Measurements from ENCODE around the gene LRMDA.

LRMDA gene

DNA sequence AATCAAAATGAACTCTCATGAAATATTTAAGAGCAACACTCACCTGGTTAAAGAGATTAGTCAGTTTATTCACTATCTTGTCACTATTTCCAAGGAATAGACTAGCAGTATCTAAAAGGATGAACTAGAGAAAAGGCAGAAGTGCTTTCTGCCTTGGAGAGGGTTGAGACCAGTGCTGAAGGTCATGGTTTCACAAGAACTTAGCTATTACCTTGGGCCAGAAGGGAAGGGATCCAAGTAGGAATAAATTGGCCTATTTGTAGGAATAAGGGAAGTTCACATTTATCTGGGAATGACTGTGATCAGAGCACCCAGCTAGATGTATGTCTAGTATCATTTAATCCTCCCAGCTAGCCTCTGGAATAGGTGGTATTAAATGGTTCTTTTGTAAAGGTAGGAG, 347.2 kb downstream of the LRMDA start:
- no peak for DNase-seq (ENCODE audit: low read depth)
- H3K4me3 ChIP-seq (ENCODE audit: low read depth, low read length): no peak overlapping the region
- TF ChIP-seq CTCF (IDR thresholded peaks at IDR 0.05; ENCODE audit: low read depth, low read length, missing control alignments): no peak

- H3K4me3 ChIP-seq (ENCODE audit: low read depth, low read length): no peak overlapping the region
- DNase-seq (ENCODE audit: low read depth): no peak
- TF ChIP-seq CTCF (IDR thresholded peaks at IDR 0.05; ENCODE audit: low read depth, low read length, missing control alignments): no peak
Observed at GRCh38 chr10:75779276-75779675, 347.9 kb downstream of the LRMDA start.

DNA sequence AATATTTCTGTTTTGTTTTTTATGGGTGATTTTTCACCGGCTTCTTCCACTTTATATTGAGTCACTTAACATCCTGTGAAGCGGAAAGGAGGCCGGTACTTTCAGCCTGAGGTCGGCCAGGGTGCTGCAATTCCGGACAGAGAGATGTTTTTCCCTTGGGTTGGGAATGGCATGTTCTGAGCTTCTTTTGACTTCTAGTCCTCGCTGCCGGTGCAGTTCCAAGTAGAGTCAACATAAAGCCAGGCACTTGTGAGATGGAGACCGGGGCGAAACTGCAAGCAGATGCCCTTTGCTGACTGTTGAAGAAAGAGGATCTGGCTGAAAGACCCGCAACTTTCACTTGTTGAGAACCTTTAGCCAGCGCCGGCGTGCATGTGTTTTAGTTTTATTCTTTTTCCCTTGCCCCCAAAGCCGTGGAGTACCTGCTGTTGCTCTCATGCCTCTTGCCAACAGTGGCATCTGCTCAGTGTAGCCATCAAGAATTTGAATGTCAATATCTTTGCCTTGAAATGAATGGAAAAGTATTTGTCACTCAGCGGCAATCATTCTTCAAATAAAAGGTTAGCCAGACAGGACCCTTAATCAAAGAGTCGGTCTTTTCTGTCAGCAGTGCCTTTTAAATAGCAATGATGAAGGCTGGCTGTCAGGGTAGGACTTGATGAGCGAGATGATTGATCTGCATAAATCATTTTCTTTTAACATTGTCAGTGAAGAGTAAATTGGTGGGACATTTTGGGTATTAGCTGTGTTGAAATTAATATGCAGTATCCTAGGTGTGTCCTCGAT, 351.2 kb downstream of the LRMDA start:
- H3K4me3 ChIP-seq (ENCODE audit: low read depth, low read length): no peak overlapping the region
- no peak for TF ChIP-seq CTCF (IDR thresholded peaks at IDR 0.05; ENCODE audit: low read depth, low read length, missing control alignments)
- no peak for DNase-seq (ENCODE audit: low read depth)

DNA sequence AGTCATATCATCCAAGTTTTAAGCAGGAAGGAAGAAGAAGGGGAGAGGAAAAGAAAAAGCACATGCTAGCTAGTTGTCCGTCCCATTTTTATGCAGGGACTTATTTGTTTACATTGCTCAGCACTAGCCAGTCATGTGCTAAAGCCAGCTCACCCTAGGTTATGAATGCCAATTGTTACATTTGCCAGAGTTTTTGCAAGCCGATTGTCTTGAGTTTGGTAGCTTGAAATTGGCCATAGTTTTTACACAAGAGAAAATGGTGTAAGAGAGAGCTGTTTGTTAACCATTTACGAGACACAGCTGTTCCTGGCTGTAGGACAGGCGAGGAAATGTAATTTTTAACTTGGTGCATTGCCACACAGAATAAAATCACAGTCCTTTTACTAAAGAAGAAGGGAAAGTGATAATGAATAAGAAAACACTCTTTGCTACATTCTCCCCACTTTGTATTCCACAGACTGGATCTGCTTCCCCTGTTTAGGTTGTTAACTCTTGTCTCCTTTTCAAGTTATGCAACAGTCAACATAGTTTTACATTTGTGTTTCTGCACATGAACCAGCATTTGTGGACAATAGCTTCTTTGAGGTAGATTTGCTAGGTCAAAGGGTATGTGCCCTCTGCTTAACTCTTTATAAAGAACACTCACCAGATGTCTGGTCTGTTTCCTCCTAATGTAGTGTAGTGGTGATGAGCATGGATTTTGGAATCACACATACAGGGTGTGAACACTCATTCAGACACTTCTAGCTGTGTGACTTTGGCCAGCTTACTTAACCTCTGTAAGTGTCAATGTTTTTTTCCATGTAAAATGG, 357.2 kb downstream of the LRMDA start:
- H3K4me3 ChIP-seq (ENCODE audit: low read depth, low read length): no peak overlapping the region
- no peak for TF ChIP-seq CTCF (IDR thresholded peaks at IDR 0.05; ENCODE audit: low read depth, low read length, missing control alignments)
- no peak for DNase-seq (ENCODE audit: low read depth)

- no peak overlapping the region for H3K4me3 ChIP-seq (ENCODE audit: low read depth, low read length)
- DNase-seq (ENCODE audit: low read depth): no peak
- no peak for TF ChIP-seq CTCF (IDR thresholded peaks at IDR 0.05; ENCODE audit: low read depth, low read length, missing control alignments)
Observed at GRCh38 chr10:75793848-75794247, 362.4 kb downstream of the LRMDA start.

DNA sequence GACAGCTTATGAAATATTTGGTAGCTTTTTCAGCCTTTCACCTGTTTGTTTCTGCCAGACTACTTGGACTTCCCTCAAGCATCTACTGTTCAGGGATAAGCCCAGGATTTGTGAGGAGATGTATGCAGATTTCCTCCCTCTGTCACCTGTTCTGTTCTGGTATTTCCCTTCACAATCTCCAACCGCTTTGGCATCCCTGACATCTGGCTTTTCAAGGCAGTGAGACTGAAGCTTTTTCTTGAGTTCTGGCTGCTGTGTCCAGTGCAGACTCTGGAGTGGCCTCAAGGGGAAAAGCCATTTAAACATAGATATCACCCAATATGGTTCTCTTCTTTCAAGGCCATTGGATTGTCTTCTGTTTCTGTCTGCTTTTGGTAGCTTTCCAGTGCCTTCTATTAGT, 369.7 kb downstream of the LRMDA start:
- no peak for DNase-seq (ENCODE audit: low read depth)
- no peak overlapping the region for H3K4me3 ChIP-seq (ENCODE audit: low read depth, low read length)
- TF ChIP-seq CTCF (IDR thresholded peaks at IDR 0.05; ENCODE audit: low read depth, low read length, missing control alignments): no peak
